GM10266 (cell line): Measurements from ENCODE around the gene DPH1.

Experiments
- DNase-seq: peaks from one replicate; pipeline ENCODE4 v3.0.0; 2012; ENCODE audit errors: extremely low spot score
- TF ChIP-seq, protein P1 (sequence below): IDR thresholded peaks from 2 replicates; pipeline ENCODE4 v1.5.1; 2012; ENCODE audit warnings: mild to moderate bottlenecking, low read depth; ENCODE audit not compliant: control insufficient read depth, insufficient read depth; ENCODE audit errors: missing control alignments

The DPH1 gene

DNA sequence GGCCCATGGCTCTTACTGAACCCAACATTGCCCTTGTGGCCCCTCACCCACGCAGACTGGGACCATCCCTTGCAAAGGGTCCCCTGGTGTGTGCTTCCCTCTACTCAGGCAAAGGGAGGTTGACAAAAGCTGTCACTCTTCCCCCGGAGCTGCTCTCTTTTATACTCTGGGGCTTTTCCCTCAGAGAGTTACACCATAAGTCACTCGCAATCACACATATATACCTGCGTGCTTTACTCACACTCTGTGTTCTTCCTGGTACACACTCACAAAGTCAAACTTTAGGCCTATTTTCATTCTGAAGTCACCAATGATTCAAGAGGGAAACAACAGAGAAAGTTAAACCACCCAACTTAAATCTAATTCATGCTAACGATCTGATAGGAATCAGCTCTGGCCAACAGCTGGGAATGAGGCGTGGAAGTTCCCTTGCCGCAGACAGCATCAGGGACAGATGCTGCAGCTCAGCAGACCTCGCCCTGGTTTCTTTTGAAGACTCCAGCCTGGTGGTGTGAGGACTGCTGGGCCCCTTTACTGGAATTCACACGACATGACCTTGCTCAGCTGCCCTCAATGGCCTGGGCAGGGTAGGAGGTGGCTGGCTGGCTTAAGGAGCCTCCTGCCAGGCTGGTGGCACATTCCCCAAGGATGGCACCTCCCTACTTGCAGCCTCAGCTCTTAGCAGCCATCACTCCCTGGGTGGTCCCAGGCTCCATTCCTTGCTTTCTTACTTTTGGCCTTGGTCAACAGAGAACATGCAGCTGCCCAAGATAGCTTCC is 52.2 kb downstream of the DPH1 start:
- TF ChIP-seq, protein P1, sequence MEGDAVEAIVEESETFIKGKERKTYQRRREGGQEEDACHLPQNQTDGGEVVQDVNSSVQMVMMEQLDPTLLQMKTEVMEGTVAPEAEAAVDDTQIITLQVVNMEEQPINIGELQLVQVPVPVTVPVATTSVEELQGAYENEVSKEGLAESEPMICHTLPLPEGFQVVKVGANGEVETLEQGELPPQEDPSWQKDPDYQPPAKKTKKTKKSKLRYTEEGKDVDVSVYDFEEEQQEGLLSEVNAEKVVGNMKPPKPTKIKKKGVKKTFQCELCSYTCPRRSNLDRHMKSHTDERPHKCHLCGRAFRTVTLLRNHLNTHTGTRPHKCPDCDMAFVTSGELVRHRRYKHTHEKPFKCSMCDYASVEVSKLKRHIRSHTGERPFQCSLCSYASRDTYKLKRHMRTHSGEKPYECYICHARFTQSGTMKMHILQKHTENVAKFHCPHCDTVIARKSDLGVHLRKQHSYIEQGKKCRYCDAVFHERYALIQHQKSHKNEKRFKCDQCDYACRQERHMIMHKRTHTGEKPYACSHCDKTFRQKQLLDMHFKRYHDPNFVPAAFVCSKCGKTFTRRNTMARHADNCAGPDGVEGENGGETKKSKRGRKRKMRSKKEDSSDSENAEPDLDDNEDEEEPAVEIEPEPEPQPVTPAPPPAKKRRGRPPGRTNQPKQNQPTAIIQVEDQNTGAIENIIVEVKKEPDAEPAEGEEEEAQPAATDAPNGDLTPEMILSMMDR = no peak
- no peak for DNase-seq

DNA sequence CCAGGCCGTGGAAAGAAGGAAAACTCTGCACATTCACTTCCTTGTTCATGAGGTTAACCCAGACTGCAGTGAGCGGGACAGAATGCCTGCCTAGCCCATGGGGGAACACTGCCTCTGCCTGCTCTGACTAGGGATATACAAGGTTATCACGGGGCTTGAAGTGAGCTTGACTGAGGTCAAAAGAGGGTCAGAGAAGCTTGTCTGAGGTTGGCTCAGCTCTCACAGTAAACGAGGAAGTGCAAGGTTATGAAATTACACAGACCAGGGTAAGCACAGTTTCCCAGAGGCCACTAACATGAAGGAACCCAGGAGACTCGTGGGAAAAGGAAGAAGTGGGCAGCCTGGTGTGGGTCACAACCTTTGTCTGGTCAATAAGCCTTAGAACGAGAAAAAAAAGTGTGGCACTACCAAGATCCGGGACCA is 53.7 kb downstream of the DPH1 start:
- peak; percentile 72 for DNase-seq
- TF ChIP-seq, protein P1 = peak; percentile 25

- DNase-seq = no peak
- TF ChIP-seq, protein P1 = no peak
Measured at GRCh38 chr17:2084036-2084765, 54.2 kb downstream of the DPH1 start.

GRCh38 chr17:2084766-2085647 is 55.1 kb downstream of the DPH1 start:
- TF ChIP-seq, protein P1 = no peak
- no peak for DNase-seq

DNA sequence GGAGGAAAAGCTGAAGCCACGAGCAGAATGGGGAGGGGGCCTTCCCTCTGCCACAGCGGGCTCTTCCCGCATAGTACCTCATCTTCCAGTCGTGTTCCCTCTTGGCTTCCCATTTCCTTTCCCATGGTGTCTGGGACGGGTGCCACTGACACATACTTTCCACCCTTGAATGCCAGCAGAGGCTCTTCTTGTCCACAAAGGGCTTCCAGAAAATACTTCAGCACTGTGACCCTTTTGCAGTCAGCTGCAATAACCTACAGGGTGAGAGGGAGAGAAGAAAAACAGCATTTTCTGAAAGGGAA is 55.6 kb downstream of the DPH1 start:
- no peak for DNase-seq
- TF ChIP-seq, protein P1 = no peak

- no peak for DNase-seq
- TF ChIP-seq, protein P1 = no peak
Measured at GRCh38 chr17:2086306-2086705, 56.4 kb downstream of the DPH1 start.
